GM21515 (cell line): ENCODE measurements around the gene HHATL.

Experiments used
- ATAC-seq: cut with Tn5 transposase; IDR thresholded peaks from one replicate; pipeline ENCODE4 v1.9.1; 2021; ENCODE audit not compliant: unreplicated experiment

Gene HHATL

GRCh38 chr3:42702066-42702951 lies at the start of gene HHATL:
Gene HHATL (minus strand): TSS chr3:42702798. CDS start chr3:42700826, 1,972 bp downstream.
- ATAC-seq, result no peak

GRCh38 chr3:42751609-42752008 lies 49.0 kb upstream of the HHATL start:
- no peak for ATAC-seq

DNA sequence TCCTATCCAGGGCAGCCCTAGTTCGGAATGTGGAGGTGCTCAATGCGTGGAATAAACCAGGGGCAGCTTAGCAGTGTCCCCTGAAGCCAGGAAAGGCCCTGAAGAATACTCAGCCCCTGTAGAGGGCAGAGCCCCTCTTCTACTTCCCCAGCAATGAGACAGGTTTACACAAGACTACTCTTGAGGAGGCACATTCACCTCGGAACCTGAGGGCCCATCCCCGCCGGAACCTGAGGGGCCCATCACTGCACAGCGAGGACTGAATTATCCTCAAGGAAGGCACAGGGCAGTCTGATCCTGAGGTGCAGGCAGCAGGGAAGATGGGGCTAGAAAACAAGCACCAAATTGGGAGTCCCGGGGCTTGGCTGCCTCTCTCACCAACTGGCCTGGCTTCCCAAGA lies 48.2 kb upstream of the HHATL start:
- ATAC-seq, result no peak

DNA sequence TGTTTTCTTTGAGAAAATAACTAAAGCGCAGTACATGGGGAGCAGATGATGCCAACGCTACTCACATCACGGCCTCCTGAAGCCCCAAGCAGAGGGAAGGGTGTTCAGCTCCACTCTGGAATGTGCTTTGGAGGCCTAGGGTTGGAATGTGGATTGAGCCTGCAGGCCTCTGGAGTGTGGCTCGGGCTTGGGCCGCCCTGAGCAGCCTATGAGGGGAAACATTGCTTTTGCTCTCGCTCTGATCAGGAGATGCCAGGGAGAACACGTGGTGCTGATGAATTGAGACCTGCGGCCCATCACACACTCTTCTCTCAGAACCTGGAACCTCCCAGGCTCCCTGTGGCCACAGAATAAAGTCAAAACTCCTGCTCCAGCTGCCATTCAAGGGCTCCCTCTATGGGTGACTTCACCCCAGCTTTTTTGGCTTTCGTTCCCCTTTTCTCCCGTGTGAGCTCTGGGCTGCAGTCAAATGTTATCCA lies 47.2 kb upstream of the HHATL start:
- no peak for ATAC-seq

- no peak for ATAC-seq
Measured at GRCh38 chr3:42749025-42749752, 46.6 kb upstream of the HHATL start.

GRCh38 chr3:42747581-42747980 lies 45.0 kb upstream of the HHATL start:
- ATAC-seq, result no peak

- no peak for ATAC-seq
Measured at GRCh38 chr3:42746455-42747450, 44.2 kb upstream of the HHATL start.

GRCh38 chr3:42745776-42746454 lies 43.3 kb upstream of the HHATL start:
- no peak for ATAC-seq

GRCh38 chr3:42745291-42745745 lies 42.7 kb upstream of the HHATL start:
- ATAC-seq, result no peak

- no peak for ATAC-seq
Measured at GRCh38 chr3:42743204-42743995, 40.8 kb upstream of the HHATL start.

- no peak for ATAC-seq
Measured at GRCh38 chr3:42742688-42743087, 40.1 kb upstream of the HHATL start.

DNA sequence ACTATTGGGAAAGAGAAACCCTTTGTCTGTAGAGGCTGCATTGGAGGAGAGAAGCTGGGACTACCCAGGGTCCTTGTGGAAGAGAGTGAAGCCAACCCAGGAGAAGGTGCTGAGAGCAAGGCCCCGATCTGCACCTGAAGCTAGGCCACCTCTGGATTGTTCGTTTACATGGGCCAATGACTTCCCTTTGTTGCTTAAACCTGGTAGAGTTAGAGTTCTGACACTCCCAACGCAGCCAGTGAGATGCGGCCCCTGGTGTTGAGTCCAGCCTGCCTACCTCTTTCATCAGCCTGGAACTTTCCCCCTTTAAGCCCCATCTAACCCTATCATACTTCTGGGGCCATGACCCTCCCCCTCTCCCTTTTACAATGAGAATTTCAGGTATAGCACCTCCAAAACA lies 39.7 kb upstream of the HHATL start:
- ATAC-seq, result no peak

DNA sequence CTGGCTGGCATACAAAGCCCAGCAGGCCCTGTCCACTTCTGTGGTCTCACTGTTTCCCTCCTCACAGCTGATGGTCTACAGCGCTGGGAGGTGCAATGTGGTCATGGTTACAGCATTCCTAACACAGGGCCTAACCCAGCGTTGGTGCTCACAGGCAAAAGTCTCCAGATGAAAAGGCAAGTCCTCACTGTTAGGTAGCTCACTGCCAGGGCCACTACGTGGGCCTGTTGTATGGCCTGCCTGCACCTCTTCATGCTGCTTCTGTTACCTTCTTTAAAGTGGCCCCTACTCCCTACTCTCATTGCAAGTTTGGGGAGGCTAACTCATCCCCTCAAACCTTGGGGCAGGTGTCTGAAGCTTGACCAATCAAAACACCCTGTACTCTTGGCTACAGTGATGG lies 39.2 kb upstream of the HHATL start:
- ATAC-seq, result no peak

DNA sequence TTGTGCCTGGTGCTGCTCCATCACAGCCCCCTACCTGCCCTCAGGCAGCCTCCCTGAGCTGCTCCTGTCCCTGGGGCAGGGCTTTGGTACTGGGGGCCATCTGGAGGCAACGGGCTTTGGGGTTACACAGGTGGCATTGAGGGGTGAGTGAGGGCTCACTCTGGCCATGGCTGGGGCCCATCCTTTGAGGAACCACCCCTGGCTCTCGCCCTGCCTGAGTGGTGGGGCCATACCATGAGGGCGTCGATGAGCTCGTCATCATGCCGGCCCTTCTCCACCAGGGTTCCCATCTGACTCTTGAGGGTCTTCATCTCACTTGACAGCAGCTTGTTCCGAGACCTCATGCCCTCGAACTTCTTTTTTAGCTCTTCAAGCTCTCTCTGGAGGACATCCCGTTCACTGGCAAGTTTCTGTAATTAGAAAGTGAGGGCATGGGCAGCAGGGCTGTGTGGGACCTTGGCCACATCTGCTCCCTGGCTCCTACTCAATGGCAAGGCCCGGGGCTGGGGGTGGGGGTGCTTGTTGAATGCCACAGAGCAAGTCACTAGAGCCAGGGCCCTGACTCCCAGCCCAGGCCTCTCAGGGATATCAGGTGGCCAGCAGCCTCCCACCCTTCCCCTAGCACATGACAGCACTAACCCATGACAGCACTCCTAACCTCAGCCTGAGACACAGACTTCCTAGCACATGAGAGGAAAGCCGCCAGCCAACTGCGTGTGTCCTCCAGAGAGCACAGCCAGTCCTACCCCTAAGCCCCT lies 37.0 kb upstream of the HHATL start:
- no peak for ATAC-seq

GRCh38 chr3:42736531-42736930 lies 33.9 kb upstream of the HHATL start:
- no peak for ATAC-seq

DNA sequence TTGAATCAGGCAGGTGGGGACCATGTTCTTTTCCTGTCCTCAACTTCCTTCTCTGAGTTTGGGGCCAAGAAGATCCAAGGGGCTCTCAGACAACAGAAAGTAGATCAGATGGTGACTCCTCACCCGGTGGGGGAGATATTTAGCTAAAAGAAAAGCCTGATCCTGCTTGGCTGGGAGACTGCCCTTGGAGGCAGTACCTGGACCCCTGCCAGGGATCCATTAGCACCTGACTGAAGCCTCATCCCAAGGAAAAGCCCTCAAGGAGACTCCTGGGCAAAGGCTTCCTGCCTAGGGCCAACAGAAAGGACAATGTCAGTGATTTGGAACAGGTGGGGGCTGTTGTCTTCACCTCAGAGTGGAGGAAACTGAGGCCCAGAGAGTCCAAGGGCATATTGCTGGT lies 33.5 kb upstream of the HHATL start:
- ATAC-seq, result no peak

GRCh38 chr3:42735615-42736014 lies 33.0 kb upstream of the HHATL start:
- ATAC-seq, result no peak

DNA sequence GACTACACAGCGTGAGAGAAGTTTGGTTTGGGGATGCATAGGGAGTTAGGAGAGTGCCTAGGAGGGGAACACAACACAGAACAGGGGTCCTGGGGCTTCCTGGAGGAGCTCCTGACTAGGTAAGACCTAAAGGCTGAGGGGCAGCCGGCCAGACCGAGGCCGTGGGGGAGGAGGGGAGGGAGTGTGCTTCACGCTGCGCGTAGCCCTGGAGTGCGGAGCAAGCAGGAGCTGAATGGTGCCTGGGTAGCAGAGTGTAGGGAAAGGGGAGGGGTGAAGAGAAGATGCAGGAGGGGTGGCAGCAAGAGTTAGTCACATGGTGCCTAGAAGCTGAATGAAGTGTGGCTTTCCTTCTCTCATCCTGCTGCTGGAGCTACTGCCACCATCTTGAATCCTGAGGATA lies 32.4 kb upstream of the HHATL start:
- no peak for ATAC-seq
